GM12872 (cell line): Measurements from ENCODE around the gene NUMA1.

Experiments used
- CTCF ChIP-seq: IDR thresholded peaks from 3 replicates; pipeline ENCODE4 v1.5.1; 2011; ENCODE audit warnings: low read depth, mild to moderate bottlenecking, low read length, moderate library complexity; ENCODE audit not compliant: insufficient read depth

The NUMA1 gene

GRCh38 chr11:72058416-72059034 lies 21.8 kb downstream of the NUMA1 start:
- TF ChIP-seq CTCF, result no peak

- TF ChIP-seq CTCF, result no peak
Observed at GRCh38 chr11:72048766-72049460, 31.4 kb downstream of the NUMA1 start.

- TF ChIP-seq CTCF, result no peak
Observed at GRCh38 chr11:72045849-72046248, 34.5 kb downstream of the NUMA1 start.

- no peak for TF ChIP-seq CTCF
Observed at GRCh38 chr11:72042064-72042745, 38.1 kb downstream of the NUMA1 start.

GRCh38 chr11:72041364-72042063 lies 38.8 kb downstream of the NUMA1 start:
- no peak for TF ChIP-seq CTCF

GRCh38 chr11:72040491-72041363 lies 39.6 kb downstream of the NUMA1 start:
- TF ChIP-seq CTCF, result no peak
